ENCODE measurements around the gene KCNJ6.

KCNJ6 gene

GRCh38 chr21:37677006-37677405 is 239.3 kb downstream of the KCNJ6 start:
- Histone ChIP-seq H3K4me3 (ENCODE audit: low read depth in 1 of 2, low read length in 1 of 2) (no peak overlapping the region), H3K36me3 (no peaks in the 10 kb centered on the region), H3K9me3 (no peaks in the 10 kb centered on the region), H3K27ac (no peak overlapping the region), H3K27me3 (peaks cover 49% of the 10 kb centered on the region), H3K4me1 (ENCODE audit: control insufficient read depth in 1 of 2, insufficient read depth in 1 of 2, low read depth in 1 of 2, low read length in 1 of 2) (no peaks in the 10 kb centered on the region)
- TF ChIP-seq, protein P1, sequence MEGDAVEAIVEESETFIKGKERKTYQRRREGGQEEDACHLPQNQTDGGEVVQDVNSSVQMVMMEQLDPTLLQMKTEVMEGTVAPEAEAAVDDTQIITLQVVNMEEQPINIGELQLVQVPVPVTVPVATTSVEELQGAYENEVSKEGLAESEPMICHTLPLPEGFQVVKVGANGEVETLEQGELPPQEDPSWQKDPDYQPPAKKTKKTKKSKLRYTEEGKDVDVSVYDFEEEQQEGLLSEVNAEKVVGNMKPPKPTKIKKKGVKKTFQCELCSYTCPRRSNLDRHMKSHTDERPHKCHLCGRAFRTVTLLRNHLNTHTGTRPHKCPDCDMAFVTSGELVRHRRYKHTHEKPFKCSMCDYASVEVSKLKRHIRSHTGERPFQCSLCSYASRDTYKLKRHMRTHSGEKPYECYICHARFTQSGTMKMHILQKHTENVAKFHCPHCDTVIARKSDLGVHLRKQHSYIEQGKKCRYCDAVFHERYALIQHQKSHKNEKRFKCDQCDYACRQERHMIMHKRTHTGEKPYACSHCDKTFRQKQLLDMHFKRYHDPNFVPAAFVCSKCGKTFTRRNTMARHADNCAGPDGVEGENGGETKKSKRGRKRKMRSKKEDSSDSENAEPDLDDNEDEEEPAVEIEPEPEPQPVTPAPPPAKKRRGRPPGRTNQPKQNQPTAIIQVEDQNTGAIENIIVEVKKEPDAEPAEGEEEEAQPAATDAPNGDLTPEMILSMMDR (IDR thresholded peaks at IDR 0.05), result no peak

GRCh38 chr21:37675202-37675801 is 241.0 kb downstream of the KCNJ6 start:
- no peaks in the 10 kb centered on the region for H3K4me1 ChIP-seq (ENCODE audit: control insufficient read depth in 1 of 2, insufficient read depth in 1 of 2, low read depth in 1 of 2, low read length in 1 of 2)
- H3K36me3 ChIP-seq, result no peaks in the 10 kb centered on the region
- TF ChIP-seq, protein P1 (IDR thresholded peaks at IDR 0.05), result peak; percentile 68
- H3K4me3 ChIP-seq (ENCODE audit: low read depth in 1 of 2, low read length in 1 of 2), result no peak overlapping the region
- H3K27ac ChIP-seq, result no peak overlapping the region
- peaks cover 51% of the 10 kb centered on the region for H3K27me3 ChIP-seq
- no peaks in the 10 kb centered on the region for H3K9me3 ChIP-seq

- TF ChIP-seq, protein P1 (IDR thresholded peaks at IDR 0.05), result no peak
- Histone ChIP-seq H3K4me1 (ENCODE audit: control insufficient read depth in 1 of 2, insufficient read depth in 1 of 2, low read depth in 1 of 2, low read length in 1 of 2) (no peaks in the 10 kb centered on the region), H3K27me3 (peaks cover 40% of the 10 kb centered on the region), H3K27ac (no peak overlapping the region), H3K9me3 (no peaks in the 10 kb centered on the region), H3K36me3 (no peaks in the 10 kb centered on the region), H3K4me3 (ENCODE audit: low read depth in 1 of 2, low read length in 1 of 2) (no peak overlapping the region)
These were observed 242.3 kb downstream of the KCNJ6 start for GRCh38 chr21:37673801-37674575.

DNA sequence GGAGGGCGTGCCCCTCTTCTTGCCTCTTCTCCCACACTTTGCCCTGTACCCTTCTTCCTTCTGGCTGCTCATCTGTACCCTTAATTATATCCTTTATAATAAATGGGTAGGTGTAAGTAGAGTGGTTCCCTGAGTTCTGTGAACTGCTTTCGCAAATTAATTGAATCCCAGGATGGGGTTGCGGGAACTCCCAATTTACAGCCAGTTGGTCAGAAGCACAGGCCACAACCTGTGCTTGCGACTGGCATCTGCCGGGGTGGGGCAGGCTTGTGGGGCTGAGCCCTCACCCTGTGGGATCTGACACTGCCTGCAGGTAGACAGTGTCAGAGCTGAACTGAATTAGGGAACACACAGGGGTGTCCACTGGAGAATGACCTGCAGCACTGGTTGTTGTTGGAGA is 244.9 kb downstream of the KCNJ6 start:
- H3K9me3 ChIP-seq, result no peaks in the 10 kb centered on the region

DNA sequence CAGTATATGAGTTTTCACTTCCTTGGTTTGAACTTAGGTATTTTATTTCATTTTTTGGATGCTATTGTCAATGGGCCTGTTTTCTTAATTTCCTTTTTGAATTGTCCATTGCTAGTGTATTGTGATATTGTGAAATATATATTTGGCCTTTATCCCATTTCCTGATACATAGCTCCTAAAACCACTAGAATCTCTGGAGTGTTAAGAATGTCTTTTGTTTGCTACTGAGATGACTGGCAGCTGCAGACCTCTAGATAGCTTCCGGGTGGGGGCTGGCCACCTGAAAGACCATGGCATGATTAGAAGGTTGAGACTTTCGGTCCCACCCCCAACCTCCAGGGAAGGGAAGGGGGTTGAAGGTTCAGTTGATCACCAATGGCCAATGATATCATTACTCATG is 245.4 kb downstream of the KCNJ6 start:
- TF ChIP-seq, protein P1 (IDR thresholded peaks at IDR 0.05), result no peak
- no peaks in the 10 kb centered on the region for H3K36me3 ChIP-seq
- H3K4me1 ChIP-seq (ENCODE audit: control insufficient read depth in 1 of 2, insufficient read depth in 1 of 2, low read depth in 1 of 2, low read length in 1 of 2), result no peaks in the 10 kb centered on the region
- no peaks in the 10 kb centered on the region for H3K9me3 ChIP-seq
- peaks cover 38% of the 10 kb centered on the region for H3K27me3 ChIP-seq
- H3K4me3 ChIP-seq (ENCODE audit: low read depth in 1 of 2, low read length in 1 of 2), result no peak overlapping the region
- no peak overlapping the region for H3K27ac ChIP-seq

More for the DNA sequence above, 244.9 kb downstream of the KCNJ6 start:
- TF ChIP-seq, protein P1 (IDR thresholded peaks at IDR 0.05), result no peak
- Histone ChIP-seq H3K27ac (no peak overlapping the region), H3K4me3 (ENCODE audit: low read depth in 1 of 2, low read length in 1 of 2) (no peak overlapping the region), H3K27me3 (peaks cover 39% of the 10 kb centered on the region), H3K36me3 (no peaks in the 10 kb centered on the region), H3K4me1 (ENCODE audit: control insufficient read depth in 1 of 2, insufficient read depth in 1 of 2, low read depth in 1 of 2, low read length in 1 of 2) (no peaks in the 10 kb centered on the region)
